Small intestine (tissue), 7 donors: ENCODE data around the gene DRGX. TPM values are rescaled to one million over a fixed set of nuclear protein-coding genes. Genes with fewer than 3 reads are reported as not detected.

Experiments
- DNase-seq, 2 donors: peaks; one replicate each; pipeline versions ENCODE4 v3.0.0 to v3.0.0-alpha.2; 2013
- FAIRE-seq: peaks from 2 replicates; lab custom pipeline; 2012; peaks lifted over from hg19 to GRCh38; lab: Jason Lieb, UNC
- H3K27ac ChIP-seq, 3 donors: one replicate each; pipeline ENCODE4 v1.5.1; 2013; ENCODE audit warnings: low read length in 2 of 3, mild to moderate bottlenecking in 2 of 3, control low read depth in 1 of 3, inconsistent platforms in 1 of 3, low read depth in 1 of 3, moderate library complexity in 1 of 3
- H3K27me3 ChIP-seq, 3 donors: one replicate each; pipeline ENCODE4 v1.6.1; 2013; ENCODE audit warnings: low read length in 3 of 3, inconsistent platforms in 1 of 3; ENCODE audit not compliant: control insufficient read depth in 3 of 3, insufficient read depth in 3 of 3
- H3K36me3 ChIP-seq, 3 donors: one replicate each; pipeline ENCODE4 v1.6.1; 2013; ENCODE audit warnings: low read length in 3 of 3, inconsistent platforms in 1 of 3, low read depth in 1 of 3, mild to moderate bottlenecking in 1 of 3, moderate library complexity in 1 of 3; ENCODE audit not compliant: control insufficient read depth in 3 of 3, insufficient read depth in 2 of 3
- H3K4me1 ChIP-seq, 3 donors: one replicate each; pipeline ENCODE4 v1.6.1; 2013; ENCODE audit warnings: low read length in 2 of 3, inconsistent platforms in 1 of 3, low read depth in 1 of 3, mild to moderate bottlenecking in 1 of 3, moderate library complexity in 1 of 3; ENCODE audit not compliant: control insufficient read depth in 3 of 3, insufficient read depth in 2 of 3
- H3K4me3 ChIP-seq, 3 donors: one replicate each; pipeline ENCODE4 v1.5.1; 2013; ENCODE audit warnings: low read length in 3 of 3, control low read depth in 1 of 3, inconsistent platforms in 1 of 3, low read depth in 1 of 3, mild to moderate bottlenecking in 1 of 3, moderate library complexity in 1 of 3
- H3K9me3 ChIP-seq, 2 donors: one replicate each; pipeline ENCODE4 v1.6.1; 2013; ENCODE audit warnings: low read depth in 1 of 2, low read length in 1 of 2; ENCODE audit not compliant: control insufficient read depth in 2 of 2, insufficient read depth in 1 of 2
- WGBS, 3 donors: extraction: QIAGEN DNeasy Blood & Tissue Kit; methylation state at CpG; one replicate each; pipeline ENCODE4 v1.1.7; 2013; 5-methylcytosine and 5-hydroxymethylcytosine counted together
- polyA plus RNA-seq, 4 donors: library from polyadenylated mRNA; stranded (reverse) in 3 of 4; unstranded in 1 of 4; fragments of 200-250 nt in 3 of 4; fragments of 120-200 nt in 1 of 4; gene quantifications; one replicate each; pipeline versions ENCODE4 v1.2.1 to v1.2.3, GENCODE V29; 2013
- donor health status: healthy with polysubstance abuse.
- donor health status: control.
- donor health status: control.
- donor health status: Bipolar disorder and iron deficiency.
- donor health status: healthy.

The DRGX gene
- polyA plus RNA-seq, 4 donors, result not detected

DNA sequence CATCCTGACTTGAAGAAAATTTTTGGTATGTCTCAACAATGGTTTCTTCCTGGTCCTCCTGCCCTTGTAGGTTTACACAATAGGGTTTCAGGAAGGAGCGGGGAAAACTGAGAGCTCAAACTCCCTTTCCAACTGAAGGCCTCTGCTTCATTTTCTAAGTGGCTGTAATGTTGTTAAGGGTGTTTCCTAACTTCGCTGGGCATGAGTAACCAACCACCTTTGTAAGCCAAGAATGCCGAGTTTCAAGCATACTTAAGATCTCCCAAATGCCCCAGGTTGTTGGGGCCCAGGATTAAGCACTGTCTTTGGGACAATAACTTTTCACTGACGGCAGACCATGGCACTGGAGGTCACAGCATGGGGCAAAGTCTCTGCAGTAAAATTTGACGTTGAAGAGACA is 33.6 kb upstream of the DRGX start:
- Histone ChIP-seq H3K36me3 (no peaks in the 10 kb centered on the region), H3K27me3 (peaks cover 0 to 2% (median 0%) of the 10 kb centered on the region in 3 donors), H3K27ac (no peak overlapping the region), H3K4me3 (no peak overlapping the region), H3K4me1 (no peaks in the 10 kb centered on the region), H3K9me3 (peaks cover 0 to 19% of the 10 kb centered on the region in 2 donors)
- DNase-seq, result no peak
- FAIRE-seq, result no peak
- 62 to 81% (median 76%) methylated on average over 5 of the region's 5 CpGs for WGBS, 3 donors

DNA sequence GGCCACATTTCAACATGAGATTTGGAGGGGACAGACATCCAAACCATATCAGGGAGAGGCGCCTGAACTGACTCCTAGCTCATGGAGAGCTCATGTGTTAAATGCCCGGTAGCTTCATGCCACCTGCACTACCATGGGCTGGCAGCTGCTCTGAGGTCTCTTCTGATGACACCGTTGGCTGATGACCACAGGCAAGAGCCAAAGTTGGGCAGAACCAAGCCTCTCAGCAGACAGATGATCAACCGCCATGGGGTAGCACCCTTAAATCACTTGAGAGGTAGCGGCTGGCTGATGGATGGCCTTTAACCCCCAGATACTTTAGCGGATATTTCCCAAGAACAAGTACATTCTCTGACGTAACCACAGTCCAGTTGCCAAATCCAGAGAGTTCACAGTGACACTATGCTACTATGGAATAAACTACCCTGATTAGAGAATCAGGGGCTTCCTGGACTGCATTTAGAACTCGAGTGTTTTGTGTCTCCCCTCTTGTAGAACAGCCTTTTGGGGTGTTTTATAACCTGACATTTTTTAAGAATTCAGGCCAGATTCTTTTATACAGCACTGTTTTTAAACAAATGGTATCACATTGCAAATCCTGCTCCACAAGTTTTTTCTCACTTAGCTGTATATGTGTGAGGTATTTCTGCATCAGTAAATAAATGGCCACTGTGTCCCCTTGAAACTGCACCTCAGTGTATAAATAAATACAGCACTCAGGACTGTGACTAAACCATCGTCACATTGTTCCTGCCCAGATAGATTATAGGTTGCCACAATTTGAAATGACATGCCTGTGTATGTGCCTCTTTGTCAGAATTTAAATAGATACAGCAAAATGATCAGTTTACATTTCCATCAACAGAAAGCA is 30.8 kb upstream of the DRGX start:
- 74 to 86% (median 79%) methylated on average over 9 of the region's 9 CpGs for WGBS, 3 donors

DNA sequence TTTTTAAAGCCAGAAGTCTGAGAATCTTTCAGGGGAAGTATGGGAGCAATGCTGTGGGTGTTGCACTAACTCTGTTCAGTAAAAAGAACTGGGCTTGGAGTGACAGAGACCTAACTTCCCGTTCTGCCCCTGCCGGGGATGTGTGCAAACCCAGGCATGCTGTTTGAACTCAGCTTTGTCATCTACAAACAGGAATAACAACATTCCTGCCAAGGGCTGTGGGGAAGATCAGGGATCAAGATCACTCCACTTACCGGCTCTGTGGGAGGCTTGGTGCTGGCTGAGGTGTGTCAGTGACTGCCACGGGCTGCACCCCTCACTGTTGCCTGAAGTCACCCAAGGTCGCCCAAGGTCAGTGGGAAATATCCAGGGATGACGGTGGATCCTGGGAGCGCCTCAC is 23.1 kb upstream of the DRGX start:
- Histone ChIP-seq H3K4me1 (no peaks in the 10 kb centered on the region), H3K9me3 (no peaks in the 10 kb centered on the region), H3K27ac (no peak overlapping the region), H3K27me3 (peaks cover 0 to 4% (median 0%) of the 10 kb centered on the region in 3 donors), H3K4me3 (no peak overlapping the region), H3K36me3 (no peaks in the 10 kb centered on the region)
- FAIRE-seq (no peak), DNase-seq (peak; percentile 15 to 61)
- WGBS, 3 donors, result 35 to 53% (median 42%) methylated on average over 7 of the region's 7 CpGs

More for the DNA sequence above, 30.8 kb upstream of the DRGX start:
- Histone ChIP-seq H3K36me3 (no peaks in the 10 kb centered on the region), H3K4me1 (no peaks in the 10 kb centered on the region), H3K4me3 (no peak overlapping the region), H3K27me3 (no peaks in the 10 kb centered on the region), H3K27ac (no peak overlapping the region), H3K9me3 (peaks cover 0 to 19% of the 10 kb centered on the region in 2 donors)
- FAIRE-seq (no peak), DNase-seq (no peak)

DNA sequence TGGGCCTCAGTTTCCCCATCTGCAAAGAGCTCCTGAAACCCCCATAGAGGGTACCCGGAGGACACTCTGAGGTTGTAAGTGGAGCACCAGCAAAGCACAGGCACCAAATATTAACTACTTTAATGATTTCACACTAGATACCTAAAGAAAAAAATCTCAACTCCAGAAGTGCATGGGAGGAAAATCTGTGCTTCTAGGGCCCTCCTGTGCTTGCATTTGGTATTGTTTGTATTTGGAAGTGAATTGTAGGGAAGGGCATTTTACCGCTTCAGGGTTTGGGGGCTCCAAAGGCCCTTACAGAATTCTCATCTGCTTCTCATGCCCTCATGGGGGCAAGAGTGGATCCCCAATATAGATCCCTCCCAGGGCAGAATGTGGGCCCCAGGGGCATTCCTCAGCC is 22.4 kb upstream of the DRGX start:
- FAIRE-seq (no peak), DNase-seq (no peak)
- Histone ChIP-seq H3K9me3 (no peaks in the 10 kb centered on the region), H3K27me3 (peaks cover 0 to 4% (median 0%) of the 10 kb centered on the region in 3 donors), H3K27ac (no peak overlapping the region), H3K36me3 (no peaks in the 10 kb centered on the region), H3K4me3 (no peak overlapping the region), H3K4me1 (no peaks in the 10 kb centered on the region)
- WGBS, 3 donors, result 90 to 100% (median 91%) methylated on average over 2 of the region's 2 CpGs

DNA sequence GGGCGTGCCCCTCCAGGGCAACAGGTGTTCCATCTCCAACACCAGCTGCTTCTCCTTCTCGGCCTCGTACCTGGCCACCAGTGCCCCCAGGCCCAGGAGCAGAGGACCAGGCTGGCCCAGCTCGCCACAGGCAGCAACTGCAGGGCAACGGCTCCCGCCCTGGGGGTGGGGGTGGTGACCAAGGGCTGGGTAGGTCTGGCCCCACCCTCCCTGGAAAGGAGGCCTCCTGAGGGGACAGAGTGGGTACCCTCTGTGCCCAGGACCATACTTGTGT is 22.1 kb upstream of the DRGX start:
- DNase-seq (no peak), FAIRE-seq (no peak)
- H3K4me3 ChIP-seq, result no peak overlapping the region
- H3K27ac ChIP-seq, result no peak overlapping the region
- H3K9me3 ChIP-seq, result no peaks in the 10 kb centered on the region
- H3K27me3 ChIP-seq, result peaks cover 0 to 4% (median 0%) of the 10 kb centered on the region in 3 donors
- 74 to 83% (median 78%) methylated on average over 6 of the region's 6 CpGs for WGBS, 3 donors
- H3K36me3 ChIP-seq, result no peaks in the 10 kb centered on the region
- H3K4me1 ChIP-seq, result no peaks in the 10 kb centered on the region

DNA sequence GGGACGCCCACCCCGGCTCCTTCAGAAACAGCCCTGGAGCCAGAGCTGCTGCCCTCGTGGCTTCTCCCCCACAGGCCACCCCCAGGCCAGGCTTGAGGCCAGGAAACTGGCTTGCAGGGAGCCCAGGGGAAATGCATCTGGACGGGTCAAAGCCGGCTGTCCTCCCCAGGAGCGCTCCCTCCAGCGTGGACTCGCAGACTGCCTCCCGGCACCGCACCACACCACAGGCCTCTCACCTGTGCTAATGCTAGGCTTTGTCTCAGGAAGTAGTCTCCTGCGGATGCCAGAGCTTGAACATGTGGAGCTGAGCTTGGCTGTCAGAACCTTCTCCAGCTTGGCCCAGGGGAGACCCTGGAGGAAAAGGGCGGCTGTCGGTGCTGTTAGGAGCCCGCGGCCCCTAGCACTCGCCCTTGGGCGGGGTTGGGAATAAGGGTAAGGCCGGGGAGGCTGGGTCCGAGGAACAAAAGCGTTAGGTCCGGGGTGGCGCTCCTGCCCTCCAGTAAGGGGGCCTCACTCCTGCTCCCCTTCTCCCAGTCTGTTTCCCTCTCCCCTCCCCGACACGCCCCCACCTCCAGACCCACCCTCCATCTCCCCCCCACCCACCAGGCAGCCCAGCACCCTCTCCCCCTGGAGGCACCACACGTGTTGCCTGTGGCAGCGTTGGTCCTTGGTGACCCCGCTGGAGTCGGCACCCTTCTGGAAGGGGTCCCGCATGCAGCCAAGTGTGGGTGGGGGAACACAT is 21.6 kb upstream of the DRGX start:
- FAIRE-seq (no peak), DNase-seq (no peak)
- WGBS, 3 donors, result 84 to 88% (median 84%) methylated on average over 27 to 29 of the region's 29 CpGs
- no peaks in the 10 kb centered on the region for H3K36me3 ChIP-seq
- H3K27me3 ChIP-seq, result peaks cover 0 to 4% (median 2%) of the 10 kb centered on the region in 3 donors
- H3K27ac ChIP-seq, result no peak overlapping the region
- no peaks in the 10 kb centered on the region for H3K9me3 ChIP-seq
- H3K4me3 ChIP-seq, result no peak overlapping the region
- no peaks in the 10 kb centered on the region for H3K4me1 ChIP-seq

DNA sequence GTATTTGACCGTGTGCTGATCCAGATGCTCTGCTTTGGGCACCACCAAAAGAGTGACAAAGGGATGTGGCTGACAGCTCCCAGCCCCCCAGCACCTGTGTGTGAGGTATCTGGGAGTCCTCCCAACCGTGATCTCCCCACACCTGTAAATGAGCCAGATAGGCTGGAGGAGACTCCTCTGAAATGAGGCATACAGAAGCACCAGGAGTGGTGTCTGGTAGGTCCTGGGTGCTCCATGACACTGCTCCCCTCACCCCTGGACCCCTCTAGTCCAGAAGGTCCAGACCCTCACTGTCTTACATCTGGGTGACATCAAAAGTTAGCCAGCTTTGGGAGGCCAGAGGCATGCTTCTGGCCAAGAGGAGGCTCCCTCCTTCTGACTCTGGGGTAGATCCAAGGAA is 20.0 kb upstream of the DRGX start:
- H3K9me3 ChIP-seq, result no peaks in the 10 kb centered on the region
- WGBS, 3 donors, result 59 to 68% (median 62%) methylated on average over 2 of the region's 2 CpGs
- no peak for FAIRE-seq
- H3K4me3 ChIP-seq, result no peak overlapping the region
- peaks cover 0 to 4% (median 2%) of the 10 kb centered on the region in 3 donors for H3K27me3 ChIP-seq
- no peaks in the 10 kb centered on the region for H3K36me3 ChIP-seq
- no peaks in the 10 kb centered on the region for H3K4me1 ChIP-seq
- H3K27ac ChIP-seq, result no peak overlapping the region
- DNase-seq, result no peak

DNA sequence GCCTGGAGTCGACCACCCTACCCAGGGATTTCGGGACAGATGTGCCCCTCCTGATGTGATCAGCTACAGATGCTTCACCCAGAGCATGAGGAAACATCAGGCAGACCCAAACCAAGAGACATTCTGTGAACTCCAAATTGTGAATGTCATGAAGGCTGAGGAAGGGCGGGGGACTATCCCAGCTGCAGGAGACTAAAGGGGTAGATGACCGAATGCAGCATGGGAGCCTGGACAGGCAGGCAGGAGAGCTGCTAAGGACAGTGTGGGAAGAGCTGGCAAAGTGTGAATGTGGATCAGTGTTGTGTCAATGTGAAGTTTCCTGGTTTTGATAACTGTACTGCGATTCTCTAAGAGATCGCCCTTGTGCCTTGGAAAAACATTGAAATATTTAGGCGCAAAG is 19.2 kb upstream of the DRGX start:
- no peaks in the 10 kb centered on the region for H3K36me3 ChIP-seq
- no peak for FAIRE-seq
- H3K4me3 ChIP-seq, result no peak overlapping the region
- no peaks in the 10 kb centered on the region for H3K4me1 ChIP-seq
- no peak overlapping the region for H3K27ac ChIP-seq
- 82 to 84% (median 83%) methylated on average over 7 of the region's 7 CpGs for WGBS, 3 donors
- H3K27me3 ChIP-seq, result peaks cover 0 to 10% (median 2%) of the 10 kb centered on the region in 3 donors
- no peaks in the 10 kb centered on the region for H3K9me3 ChIP-seq
- no peak for DNase-seq
